PFSK-1 (cell line): ENCODE data around the gene DGKK.

ENCODE experiments used
- FOXP2 ChIP-seq: optimal IDR thresholded peaks from 2 replicates; pipeline ENCODE3; 2011; ENCODE audit warnings: borderline replicate concordance, control low read depth, inconsistent platforms; ENCODE audit not compliant: insufficient read depth; ENCODE audit errors: extremely low read length, extremely low read depth
- POLR2AphosphoS5 ChIP-seq: IDR thresholded peaks from 2 replicates; pipeline ENCODE4 v1.6.1; 2012; ENCODE audit warnings: low read depth, mild to moderate bottlenecking, control low read depth, low read length, moderate library complexity
- REST ChIP-seq, 2 experiments: IDR thresholded peaks; 2 replicates each; pipeline versions ENCODE4 v1.6.1 to v1.8.0; 2011 to 2012; ENCODE audit warnings: low read depth in 2 of 2, low read length in 2 of 2, control low read depth in 1 of 2, inconsistent platforms in 1 of 2, mild to moderate bottlenecking in 1 of 2, moderate library complexity in 1 of 2; ENCODE audit not compliant: insufficient read depth in 1 of 2
- SIN3A ChIP-seq: IDR thresholded peaks from 2 replicates; pipeline ENCODE4 v1.6.1; 2012; ENCODE audit warnings: mild to moderate bottlenecking, low read length, moderate library complexity, borderline replicate concordance; ENCODE audit not compliant: insufficient read depth
- TAF1 ChIP-seq: IDR thresholded peaks from 2 replicates; pipeline ENCODE4 v1.6.1; 2012; ENCODE audit warnings: low read length, control low read depth, borderline replicate concordance; ENCODE audit not compliant: insufficient read depth

Gene DGKK

GRCh38 chrX:50381729-50382415, 88.8 kb downstream of the DGKK start:
- TF ChIP-seq TAF1 (no peak), POLR2AphosphoS5 (no peak), FOXP2 (no peak), REST (IDR thresholded peaks at IDR 0.05; ENCODE audit: insufficient read depth in 1 of 2, low read depth in 2 of 2, low read length in 2 of 2) (no peak), SIN3A (no peak)

- TF ChIP-seq REST (IDR thresholded peaks at IDR 0.05; ENCODE audit: insufficient read depth in 1 of 2, low read depth in 2 of 2, low read length in 2 of 2): no peak
- TF ChIP-seq TAF1: no peak
Measured at GRCh38 chrX:50375481-50376267, 95.0 kb downstream of the DGKK start.

- TF ChIP-seq REST (IDR thresholded peaks at IDR 0.05; ENCODE audit: insufficient read depth in 1 of 2, low read depth in 2 of 2, low read length in 2 of 2) (no peak), POLR2AphosphoS5 (no peak), TAF1 (no peak), FOXP2 (no peak), SIN3A (no peak)
Measured at GRCh38 chrX:50372966-50373365, 97.7 kb downstream of the DGKK start.

- TF ChIP-seq REST (IDR thresholded peaks at IDR 0.05; ENCODE audit: insufficient read depth in 1 of 2, low read depth in 2 of 2, low read length in 2 of 2) (no peak), TAF1 (no peak), POLR2AphosphoS5 (no peak), FOXP2 (no peak), SIN3A (no peak)
Measured at GRCh38 chrX:50343917-50344316, 126.7 kb downstream of the DGKK start.
